ENCODE data around the gene CCDC17.

GRCh38 chr1:45669379-45669778 lies 45.5 kb upstream of the CCDC17 start:
- TF ChIP-seq, protein P1, sequence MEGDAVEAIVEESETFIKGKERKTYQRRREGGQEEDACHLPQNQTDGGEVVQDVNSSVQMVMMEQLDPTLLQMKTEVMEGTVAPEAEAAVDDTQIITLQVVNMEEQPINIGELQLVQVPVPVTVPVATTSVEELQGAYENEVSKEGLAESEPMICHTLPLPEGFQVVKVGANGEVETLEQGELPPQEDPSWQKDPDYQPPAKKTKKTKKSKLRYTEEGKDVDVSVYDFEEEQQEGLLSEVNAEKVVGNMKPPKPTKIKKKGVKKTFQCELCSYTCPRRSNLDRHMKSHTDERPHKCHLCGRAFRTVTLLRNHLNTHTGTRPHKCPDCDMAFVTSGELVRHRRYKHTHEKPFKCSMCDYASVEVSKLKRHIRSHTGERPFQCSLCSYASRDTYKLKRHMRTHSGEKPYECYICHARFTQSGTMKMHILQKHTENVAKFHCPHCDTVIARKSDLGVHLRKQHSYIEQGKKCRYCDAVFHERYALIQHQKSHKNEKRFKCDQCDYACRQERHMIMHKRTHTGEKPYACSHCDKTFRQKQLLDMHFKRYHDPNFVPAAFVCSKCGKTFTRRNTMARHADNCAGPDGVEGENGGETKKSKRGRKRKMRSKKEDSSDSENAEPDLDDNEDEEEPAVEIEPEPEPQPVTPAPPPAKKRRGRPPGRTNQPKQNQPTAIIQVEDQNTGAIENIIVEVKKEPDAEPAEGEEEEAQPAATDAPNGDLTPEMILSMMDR (IDR thresholded peaks at IDR 0.05): no peak
- no peak for TF ChIP-seq POLR2AphosphoS5 (IDR thresholded peaks at IDR 0.05)

Data from suprapubic skin (tissue), 3 donors.